ENCODE data around the gene YPEL5. TPM values are rescaled to one million over a fixed set of nuclear protein-coding genes. Genes with fewer than 3 reads are reported as not detected.

Gene YPEL5
- polyA plus RNA-seq, 1 of the 3 experiments (the other 2 are of a cell fraction): 60.5 TPM

- H3K79me2 ChIP-seq (ENCODE audit: insufficient read depth): no peaks in the 10 kb centered on the region
- H4K20me1 ChIP-seq (ENCODE audit: insufficient read depth): no peaks in the 10 kb centered on the region
- H3K9me3 ChIP-seq: no peaks in the 10 kb centered on the region
- H3K27me3 ChIP-seq (ENCODE audit: insufficient read depth): no peaks in the 10 kb centered on the region
- no peak overlapping the region for H3K4me2 ChIP-seq
- no peaks in the 10 kb centered on the region for H3K9me2 ChIP-seq
- ChIA-PET CTCF (interaction anchor here (1.1 to 1.9 kb wide), 3 partner anchors 17 to 26 kb away, joined by 3 to 5 read pairs (median 4); no protein-coding TSS in a partner anchor), POLR2A (no interaction called here)
- no peak overlapping the region for H3K9ac ChIP-seq
- H2AFZ ChIP-seq (ENCODE audit: low read depth): no peak overlapping the region
- no peaks in the 10 kb centered on the region for H3K4me1 ChIP-seq (ENCODE audit: control insufficient read depth in 1 of 2, insufficient read depth in 2 of 2, low read depth in 1 of 2, low read length in 1 of 2)
- H3K4me3 ChIP-seq (ENCODE audit: low read depth in 2 of 2, low read length in 1 of 2): no peak overlapping the region
- no peak for DNase-seq
- TF ChIP-seq ELF1 (IDR thresholded peaks at IDR 0.05) (no peak), FOXM1 (IDR thresholded peaks at IDR 0.05; ENCODE audit: low read depth) (no peak), EP300 (IDR thresholded peaks at IDR 0.05; ENCODE audit: borderline replicate concordance in 1 of 2, low read depth in 1 of 2, low read length in 1 of 2) (no peak), RFX5 (IDR thresholded peaks at IDR 0.05; ENCODE audit: low read length) (no peak), NRF1 (IDR thresholded peaks at IDR 0.05; ENCODE audit: low read depth, low read length) (no peak), PBX3 (IDR thresholded peaks at IDR 0.05) (no peak), CHD2 (IDR thresholded peaks at IDR 0.05; ENCODE audit: low read length, partially characterized antibody) (no peak), SIN3A (IDR thresholded peaks at IDR 0.05; ENCODE audit: borderline replicate concordance, low read depth, low read length) (no peak), NFIC (IDR thresholded peaks at IDR 0.05; ENCODE audit: borderline replicate concordance) (no peak), REST (IDR thresholded peaks at IDR 0.05; ENCODE audit: low read depth, low read length) (no peak), TAF1 (IDR thresholded peaks at IDR 0.05; ENCODE audit: borderline replicate concordance, low read depth, low read length) (no peak), GABPA (IDR thresholded peaks at IDR 0.05; ENCODE audit: low read depth) (no peak), USF1 (IDR thresholded peaks at IDR 0.05; ENCODE audit: borderline replicate concordance, low read depth) (no peak), GATA2 (CRISPR knock-in tag; IDR thresholded peaks at IDR 0.05) (no peak), MEF2A (IDR thresholded peaks at IDR 0.05; ENCODE audit: borderline replicate concordance, low read depth) (no peak), USF2 (IDR thresholded peaks at IDR 0.05; ENCODE audit: borderline replicate concordance, low read depth, low read length) (no peak), MAX (IDR thresholded peaks at IDR 0.05; ENCODE audit: low read depth) (no peak), CTCF (IDR thresholded peaks at IDR 0.05) (no peak), MXI1 (IDR thresholded peaks at IDR 0.05; ENCODE audit: low read depth, low read length) (no peak), IRF3 (IDR thresholded peaks at IDR 0.05; ENCODE audit: low read depth, low read length) (no peak)
- H3K36me3 ChIP-seq (replicated peaks in 1 of 2; ENCODE audit: control insufficient read depth in 1 of 2, insufficient read depth in 2 of 2, low read length in 1 of 2): no peaks in the 10 kb centered on the region
- H3K27ac ChIP-seq (ENCODE audit: low read depth in 2 of 2, low read length in 1 of 2): no peak overlapping the region
- 59% methylated on average over 6 of the region's 6 CpGs for WGBS (ENCODE audit: low lambda C conversion rate)
- no peaks in the 10 kb centered on the region for H3F3A ChIP-seq (replicated peaks; ENCODE audit: insufficient read depth)
Observed at GRCh38 chr2:30139131-30139870, 7.5 kb upstream of the YPEL5 start.

Data from SK-N-SH (cell line).